Measurements from ENCODE around the gene MORC2.
A peak's percentile ranks its signal among the peaks of the same experiment; 100 is the strongest.

MORC2 gene

DNA sequence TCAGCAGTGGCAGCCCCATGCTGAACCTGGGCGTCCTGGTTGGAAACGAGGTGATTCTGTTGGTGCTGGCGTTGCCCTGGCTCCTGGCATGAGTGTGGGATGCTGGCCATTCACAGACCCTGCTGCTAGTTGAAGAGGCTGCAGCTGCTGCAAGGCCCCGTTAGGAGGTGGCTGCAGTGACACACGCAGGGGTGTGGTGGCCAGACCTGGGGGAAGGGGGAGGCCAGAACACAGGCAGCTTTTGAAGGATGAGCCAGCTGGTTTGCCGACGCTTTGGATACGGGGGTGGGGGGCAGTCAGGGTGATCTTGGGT is 77.2 kb downstream of the MORC2 start:
- intact Hi-C loops (cut with DNase I): no loop called here
- DNase-seq: peak in 4 of 10 donors; percentile 1 to 70 (median 41)

DNA sequence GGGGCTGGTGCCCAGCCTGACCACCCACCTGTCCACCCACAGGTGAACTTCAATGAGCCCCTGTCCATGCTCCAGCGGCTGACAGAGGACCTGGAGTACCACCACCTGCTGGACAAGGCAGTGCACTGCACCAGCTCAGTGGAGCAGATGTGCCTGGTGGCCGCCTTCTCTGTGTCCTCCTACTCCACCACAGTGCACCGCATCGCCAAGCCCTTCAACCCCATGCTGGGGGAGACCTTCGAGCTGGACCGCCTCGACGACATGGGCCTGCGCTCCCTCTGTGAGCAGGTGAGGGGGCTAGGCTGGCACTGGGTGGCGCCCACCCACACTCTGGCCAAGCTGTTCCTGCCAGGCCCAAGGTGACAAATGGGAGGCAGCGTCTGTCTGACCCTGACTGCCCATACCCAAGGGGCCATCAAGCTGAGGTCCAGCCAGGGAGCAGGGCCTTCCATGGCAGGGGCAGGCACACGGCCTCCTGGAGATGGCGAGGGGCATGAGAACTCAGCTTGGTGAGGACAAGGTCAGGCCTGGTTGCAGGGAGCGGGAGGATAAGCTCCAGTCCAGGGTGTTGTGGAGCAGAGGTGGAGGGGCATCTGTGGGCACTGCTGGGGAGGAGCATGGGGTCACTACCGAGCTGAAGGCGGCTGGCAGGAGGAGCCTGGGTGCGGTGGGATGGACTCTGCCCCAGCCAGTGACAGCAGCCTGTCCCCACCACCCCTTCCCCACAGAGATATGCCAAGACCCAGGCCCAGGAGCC is 77.7 kb downstream of the MORC2 start:
- DNase-seq: peak in 7 of 10 donors; percentile 35 to 94 (median 61)
- intact Hi-C loops (cut with DNase I): no loop called here

DNA sequence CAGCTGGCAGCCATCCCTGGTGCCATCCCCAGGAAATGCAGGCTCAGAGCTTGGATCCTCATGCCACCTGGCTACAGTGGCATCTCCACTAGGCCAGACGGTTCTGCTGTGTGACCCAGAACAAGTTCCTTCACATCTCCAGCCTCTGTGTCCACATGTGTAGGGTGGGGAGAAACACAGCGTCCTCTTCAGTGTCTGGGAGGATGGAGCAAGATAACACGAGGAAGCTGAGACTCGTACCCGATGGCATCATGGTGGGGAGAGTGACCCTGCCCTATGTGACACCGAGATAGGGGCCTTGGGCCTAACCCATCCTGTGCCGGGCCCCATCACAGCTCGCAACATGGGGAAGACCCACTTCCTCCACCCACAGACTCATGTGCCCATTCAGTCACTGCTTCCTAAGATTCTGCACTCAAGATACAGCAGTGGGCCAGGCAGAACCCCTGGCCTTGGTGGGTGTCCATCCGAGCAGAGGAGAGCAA is 78.5 kb downstream of the MORC2 start:
- intact Hi-C loops (cut with DNase I): no loop called here
- DNase-seq: peak in 5 of 10 donors; percentile 0 to 55 (median 39)

DNA sequence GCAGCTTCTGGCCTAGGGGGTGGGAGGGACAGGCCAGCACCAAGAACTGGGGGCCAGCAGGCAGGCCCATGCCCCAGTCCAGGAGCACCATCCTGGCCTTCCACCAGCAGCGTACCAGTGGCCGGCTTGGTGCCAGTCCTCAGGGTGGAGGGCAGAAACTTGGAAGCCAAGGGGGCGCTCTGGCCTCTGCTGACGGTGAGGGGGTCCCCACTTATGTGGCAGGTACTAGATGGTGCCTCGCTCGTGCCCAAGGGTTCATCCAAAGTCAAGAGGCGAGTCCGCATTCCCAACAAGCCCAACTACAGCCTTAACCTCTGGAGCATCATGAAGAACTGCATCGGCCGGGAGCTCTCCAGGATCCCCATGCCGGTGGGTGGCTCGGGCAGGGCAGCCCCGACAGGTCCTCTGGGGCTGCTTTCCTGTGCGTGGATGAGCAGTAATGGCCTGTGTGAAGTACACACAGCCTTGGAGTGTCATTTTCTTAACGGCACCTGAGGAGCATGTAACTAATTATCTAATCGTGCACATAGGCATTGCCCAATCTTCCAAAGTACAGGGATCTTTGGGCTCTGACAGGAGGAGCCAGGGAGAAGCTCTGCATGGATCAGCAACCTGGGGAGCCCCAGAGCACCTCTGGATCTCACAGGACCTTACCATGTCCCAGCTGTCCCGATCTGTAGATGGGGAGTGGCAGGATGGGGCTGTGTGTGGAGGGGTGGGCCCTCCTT is 79.1 kb downstream of the MORC2 start:
- DNase-seq: peak in 5 of 10 donors; percentile 0 to 61 (median 8)
- intact Hi-C loops (cut with DNase I): no loop called here

DNA sequence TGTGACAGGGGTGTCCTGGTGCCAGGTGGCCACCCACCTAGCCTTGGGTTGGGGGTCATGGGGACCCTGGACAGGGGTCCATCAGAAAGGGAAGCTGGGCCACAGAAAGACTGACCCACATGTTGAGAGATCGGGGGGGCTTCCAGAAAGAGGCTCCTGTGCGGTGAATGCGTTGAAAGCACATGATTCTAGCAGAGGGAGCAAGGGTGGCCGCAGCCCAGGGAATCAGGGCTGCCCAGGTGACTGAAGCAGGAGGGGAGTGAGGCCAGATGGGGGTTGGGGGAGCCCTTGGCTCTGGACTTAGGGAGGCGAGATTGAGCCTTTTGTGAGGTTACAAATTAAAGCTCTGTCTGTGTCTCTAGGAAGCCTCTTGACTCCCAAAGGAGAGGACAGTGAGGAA is 80.7 kb downstream of the MORC2 start:
- DNase-seq: peak in 2 of 10 donors; percentile 42 to 56
- intact Hi-C loops (cut with DNase I): no loop called here

DNA sequence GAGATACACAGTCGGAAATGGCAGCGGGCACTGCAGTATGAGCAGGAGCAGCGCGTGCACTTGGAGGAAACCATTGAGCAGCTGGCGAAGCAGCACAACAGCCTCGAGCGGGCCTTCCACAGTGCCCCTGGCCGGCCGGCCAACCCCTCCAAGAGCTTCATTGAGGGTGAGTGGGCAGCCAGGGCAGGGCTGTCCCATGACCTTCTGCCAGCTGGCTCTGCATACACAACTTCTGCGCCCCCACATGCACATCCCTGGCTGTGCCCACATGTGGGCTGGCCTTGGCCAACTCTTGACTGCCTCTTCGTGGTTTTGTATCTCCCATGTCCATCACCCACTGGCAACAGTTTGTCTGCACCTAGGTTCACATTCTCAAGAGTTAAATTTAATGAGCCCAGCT is 81.1 kb downstream of the MORC2 start:
- DNase-seq: peak in 4 of 10 donors; percentile 6 to 67 (median 43)
- intact Hi-C loops (cut with DNase I): no loop called here

DNA sequence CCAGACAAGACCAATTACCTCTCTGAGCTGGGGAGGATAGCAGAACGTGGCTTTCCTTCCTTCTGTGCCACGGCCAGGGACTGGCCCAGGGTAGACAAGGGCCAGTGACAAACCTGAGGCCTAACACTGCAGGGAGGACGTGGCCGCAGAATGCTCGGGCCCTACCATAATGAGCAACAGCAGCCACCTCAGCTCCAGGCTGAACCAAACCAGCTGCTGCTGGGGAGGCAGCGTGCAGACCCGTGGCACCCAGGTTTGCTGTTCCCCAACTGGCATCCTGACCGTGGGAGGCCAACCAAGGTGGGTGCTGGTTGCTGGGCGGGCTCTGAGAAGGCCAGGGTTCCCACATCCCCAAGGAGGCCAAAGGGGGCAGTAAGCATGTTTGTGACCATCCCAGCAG is 83.0 kb downstream of the MORC2 start:
- peak in 2 of 10 donors; percentile 69 to 85 for DNase-seq
- intact Hi-C loops (cut with DNase I): no loop called here

DNA sequence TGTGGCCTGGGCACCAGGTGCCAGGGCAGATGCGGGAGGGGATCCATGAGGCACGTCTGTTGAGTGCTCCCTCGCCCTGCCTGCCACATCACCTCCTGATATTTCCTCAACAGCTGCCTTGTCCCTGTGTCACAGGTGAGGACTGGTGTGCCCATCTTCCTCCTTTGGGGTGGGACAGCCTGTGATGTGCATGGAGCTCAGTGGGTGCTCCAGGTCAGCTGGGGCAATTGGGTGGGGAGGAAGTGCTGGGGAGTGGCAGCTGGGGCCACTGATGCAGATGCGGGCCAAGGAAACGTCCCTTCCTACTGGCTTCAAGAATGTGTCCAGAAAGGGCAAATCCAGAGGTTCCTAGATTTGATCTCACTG is 83.6 kb downstream of the MORC2 start:
- intact Hi-C loops (cut with DNase I): no loop called here
- peak in 2 of 10 donors; percentile 41 to 62 for DNase-seq

DNA sequence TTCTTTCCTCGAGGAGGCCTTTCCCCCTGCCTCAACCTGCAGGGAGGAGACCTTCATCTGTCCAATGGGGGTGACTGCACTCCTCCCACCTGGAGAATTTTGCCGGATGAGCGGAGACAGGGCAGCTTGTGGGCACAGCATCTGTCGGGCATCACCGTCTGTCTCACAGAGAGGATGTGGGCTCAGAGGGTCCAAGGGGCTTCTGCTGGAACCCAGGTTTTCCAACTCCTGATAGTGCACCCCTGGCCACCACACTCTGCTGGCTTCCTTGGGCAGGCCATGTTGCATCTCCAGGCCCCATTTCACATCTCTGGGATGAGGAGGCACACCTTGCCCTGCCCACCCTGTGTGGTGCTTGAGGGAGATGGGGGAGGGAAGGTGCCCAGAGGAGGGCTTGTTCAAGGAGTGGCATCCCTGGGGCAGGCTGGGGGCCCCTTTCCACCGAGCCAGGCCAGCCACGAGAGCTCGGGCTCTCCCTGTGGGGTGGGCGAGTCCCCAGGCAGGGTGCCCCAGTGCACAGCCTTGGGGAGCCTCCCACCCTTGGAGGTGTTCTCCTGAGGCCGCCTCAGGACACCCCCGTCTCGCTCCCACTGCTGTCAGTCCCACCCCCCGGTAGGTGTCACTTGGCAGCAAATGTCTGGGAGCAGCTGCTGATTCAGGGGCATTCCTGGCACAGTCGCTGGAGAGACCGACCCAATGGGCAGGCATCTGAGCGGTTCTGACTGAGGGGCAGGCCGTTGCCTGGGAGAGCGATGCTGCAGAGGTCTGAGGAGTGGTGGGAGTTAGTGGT is 84.2 kb downstream of the MORC2 start:
- peak in 3 of 10 donors; percentile 73 to 81 (median 74) for DNase-seq
- intact Hi-C loops (cut with DNase I): no loop called here

DNA sequence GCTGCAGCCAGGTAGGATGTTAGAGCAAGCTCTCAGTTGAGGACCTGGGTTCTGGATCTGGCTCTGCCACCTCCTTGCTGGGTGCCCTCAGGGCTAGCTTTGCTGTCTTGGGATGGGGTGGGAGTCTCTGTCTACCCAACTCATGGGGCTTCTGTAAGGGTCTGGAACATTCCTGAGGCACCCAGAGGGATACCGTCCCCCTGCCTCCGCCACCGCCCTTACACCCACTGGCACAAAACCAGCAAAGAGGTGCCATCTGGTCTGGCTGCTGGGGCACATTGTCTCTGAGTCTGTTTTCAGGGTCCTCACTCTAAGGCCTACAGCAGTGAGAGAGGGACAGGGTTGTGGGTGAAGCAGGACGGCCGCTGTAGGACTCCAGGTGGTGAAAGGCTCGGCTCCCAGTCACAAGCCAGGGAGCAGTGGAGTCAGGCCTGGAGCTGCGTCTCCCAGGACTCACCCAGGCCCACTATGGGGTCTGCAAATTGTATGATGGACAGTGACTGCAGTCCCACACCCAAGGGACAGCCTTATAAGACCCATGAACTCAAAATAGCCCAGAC is 84.9 kb downstream of the MORC2 start:
- intact Hi-C loops (cut with DNase I): no loop called here
- peak in 3 of 10 donors; percentile 37 to 74 (median 43) for DNase-seq

DNA sequence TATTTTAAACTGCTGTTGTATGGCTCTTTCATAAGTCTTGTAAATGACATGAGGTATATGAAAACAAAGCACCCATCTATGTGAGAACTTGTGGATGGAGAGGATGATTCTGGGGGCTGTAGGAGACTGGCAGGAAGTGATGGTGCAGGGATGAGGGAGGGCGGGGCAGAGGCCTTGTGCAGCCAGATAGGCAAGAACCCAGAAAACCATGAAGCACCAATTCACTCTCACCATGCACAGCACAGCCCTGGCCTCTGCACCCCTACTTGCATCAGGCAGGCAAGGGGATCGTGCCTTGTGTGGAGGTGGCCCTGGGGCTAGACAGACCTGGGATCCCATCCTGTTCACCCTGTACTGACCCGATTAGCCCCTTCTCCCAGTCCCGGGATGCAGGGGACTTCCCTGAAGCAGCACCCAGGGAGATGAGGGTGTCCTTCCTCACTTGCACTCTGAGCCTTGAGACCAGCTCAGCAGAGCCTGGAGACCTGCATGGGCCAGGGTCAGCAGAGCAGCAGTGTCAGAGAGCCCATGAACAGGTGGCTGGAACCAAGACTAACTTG is 85.5 kb downstream of the MORC2 start:
- DNase-seq: peak in 4 of 10 donors; percentile 5 to 55 (median 30)
- intact Hi-C loops (cut with DNase I): no loop called here

DNA sequence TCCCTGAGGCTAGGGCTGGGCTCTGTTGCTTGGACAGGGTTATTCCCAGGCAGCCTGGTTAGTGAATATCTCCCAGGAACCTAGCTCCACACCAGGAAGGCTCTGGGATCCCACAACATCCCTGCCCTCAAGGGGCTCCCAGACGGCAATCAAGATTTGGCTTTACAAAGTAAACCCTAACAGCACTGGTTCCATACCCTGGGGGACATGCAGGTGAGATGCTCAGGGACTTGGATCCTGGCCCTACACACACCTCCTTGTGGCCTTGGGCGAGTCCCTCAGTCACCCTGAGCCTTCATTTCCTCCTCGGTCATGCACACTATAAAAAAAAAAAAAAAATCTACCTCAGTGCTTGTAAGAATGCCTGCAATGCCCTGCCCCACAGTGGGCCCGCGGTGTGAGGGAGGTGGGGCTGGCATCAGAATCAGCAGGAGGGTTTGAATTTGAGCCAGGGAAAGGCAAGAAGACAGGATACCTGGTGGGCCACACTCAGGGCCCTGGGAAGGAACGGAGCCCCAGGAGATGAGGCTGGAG is 86.3 kb downstream of the MORC2 start:
- peak in 3 of 10 donors; percentile 4 to 23 (median 18) for DNase-seq
- intact Hi-C loops (cut with DNase I): no loop called here

DNA sequence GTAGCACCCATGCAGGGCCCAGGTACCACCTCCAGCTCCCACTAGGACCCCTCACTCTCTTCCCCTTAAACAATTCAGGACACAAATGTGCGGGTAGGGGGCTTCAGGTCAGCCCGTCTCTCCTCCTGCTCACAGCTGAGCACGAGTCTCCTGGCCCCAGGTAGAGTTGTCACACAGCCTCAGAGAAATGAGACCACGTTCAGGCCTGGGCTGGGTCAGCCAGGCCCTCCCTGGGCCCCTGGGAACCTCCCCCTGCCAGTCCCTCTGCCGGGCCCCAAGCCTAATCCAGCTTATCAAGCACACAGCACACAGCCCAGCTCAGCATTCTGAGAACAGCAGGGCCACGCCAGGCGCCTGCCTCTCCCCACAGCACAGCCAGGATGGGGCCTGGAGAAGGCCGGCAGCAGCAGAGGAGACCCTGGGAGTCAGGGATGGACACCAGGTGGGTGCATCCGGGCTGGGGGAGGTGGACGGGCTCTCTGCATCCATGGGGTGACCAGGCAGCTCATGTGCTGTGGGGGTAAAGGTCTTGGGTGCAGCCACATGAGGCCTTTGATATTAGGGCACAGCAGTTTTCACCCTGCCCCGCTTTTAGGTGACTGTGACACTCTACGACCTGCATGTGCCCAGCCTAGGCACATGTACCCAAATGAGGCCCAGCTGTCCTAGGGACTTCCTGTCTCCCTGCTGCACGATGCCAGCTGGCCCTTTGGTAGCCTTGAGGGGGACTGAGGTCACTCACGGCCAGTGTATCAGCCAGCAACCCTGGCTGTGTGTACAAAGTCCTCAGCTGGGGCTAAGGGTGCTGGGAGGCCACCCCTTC is 87.0 kb downstream of the MORC2 start:
- DNase-seq: peak in 3 of 10 donors; percentile 69 to 76 (median 73)
- intact Hi-C loops (cut with DNase I): no loop called here

DNA sequence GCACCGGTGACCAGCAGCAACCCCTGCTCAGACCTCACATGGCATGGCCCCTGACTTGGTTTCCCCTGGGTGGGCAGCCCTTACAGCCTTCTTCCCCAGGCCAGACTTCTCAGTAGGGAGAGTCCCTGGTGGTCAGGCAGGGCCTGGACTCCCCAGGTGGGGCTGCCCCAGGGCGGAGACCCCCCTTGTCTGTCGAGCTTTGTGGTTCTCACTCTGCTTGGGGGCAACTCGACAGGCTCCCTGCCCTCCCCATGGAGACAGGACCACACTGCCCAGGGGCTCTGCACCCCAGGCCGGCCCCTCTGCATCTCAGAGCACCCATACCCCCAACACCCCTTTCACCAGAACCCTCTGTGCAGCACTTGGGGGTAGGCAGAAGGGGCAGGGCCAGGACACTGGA is 87.7 kb downstream of the MORC2 start:
- DNase-seq: peak in 1 of 10 donors; percentile 76
- intact Hi-C loops (cut with DNase I): no loop called here

DNA sequence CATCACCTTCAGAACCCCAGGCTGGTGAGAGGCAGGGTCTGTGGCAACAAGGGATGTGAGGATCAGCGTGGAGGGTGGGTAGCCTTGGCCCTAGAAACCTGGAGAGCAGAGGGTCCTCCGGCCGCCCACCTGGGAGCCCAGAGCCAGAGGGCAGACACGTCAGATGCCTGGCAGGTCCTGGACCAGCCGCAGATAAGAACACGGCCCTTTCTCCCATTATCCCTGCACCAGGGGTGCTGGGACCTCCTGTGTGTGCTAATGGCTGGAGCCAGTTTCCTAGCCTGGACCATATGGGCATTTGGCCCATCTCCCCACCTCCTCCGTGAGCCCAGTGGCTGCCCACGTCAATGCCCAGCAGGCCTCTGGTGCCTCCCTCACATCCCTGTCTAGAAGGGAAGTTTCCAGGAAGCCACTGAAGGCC is 88.4 kb downstream of the MORC2 start:
- intact Hi-C loops (cut with DNase I): no loop called here
- DNase-seq: peak in 3 of 10 donors; percentile 47 to 72 (median 70)

DNA sequence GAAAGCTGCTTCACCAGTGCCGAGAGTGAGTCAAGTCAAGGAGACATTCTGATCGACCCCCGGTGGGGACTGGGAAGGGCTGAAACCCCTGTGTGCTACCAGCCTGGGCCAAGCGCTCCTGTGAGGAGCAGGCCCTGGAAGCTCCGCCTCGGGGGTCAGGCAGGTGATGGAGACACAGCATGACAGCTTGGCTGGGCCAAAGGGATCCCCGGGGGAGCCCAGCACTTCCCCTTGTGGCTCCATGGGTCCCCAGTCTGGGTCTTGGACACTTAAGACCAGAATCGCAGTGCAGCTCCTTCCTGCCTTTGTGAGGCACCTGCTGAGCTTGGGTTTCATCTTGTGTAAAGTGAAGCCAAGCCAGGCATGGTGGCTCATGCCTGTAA is 89.2 kb downstream of the MORC2 start:
- DNase-seq: peak in 3 of 10 donors; percentile 70 to 82 (median 71)
- intact Hi-C loops (cut with DNase I): no loop called here

DNA sequence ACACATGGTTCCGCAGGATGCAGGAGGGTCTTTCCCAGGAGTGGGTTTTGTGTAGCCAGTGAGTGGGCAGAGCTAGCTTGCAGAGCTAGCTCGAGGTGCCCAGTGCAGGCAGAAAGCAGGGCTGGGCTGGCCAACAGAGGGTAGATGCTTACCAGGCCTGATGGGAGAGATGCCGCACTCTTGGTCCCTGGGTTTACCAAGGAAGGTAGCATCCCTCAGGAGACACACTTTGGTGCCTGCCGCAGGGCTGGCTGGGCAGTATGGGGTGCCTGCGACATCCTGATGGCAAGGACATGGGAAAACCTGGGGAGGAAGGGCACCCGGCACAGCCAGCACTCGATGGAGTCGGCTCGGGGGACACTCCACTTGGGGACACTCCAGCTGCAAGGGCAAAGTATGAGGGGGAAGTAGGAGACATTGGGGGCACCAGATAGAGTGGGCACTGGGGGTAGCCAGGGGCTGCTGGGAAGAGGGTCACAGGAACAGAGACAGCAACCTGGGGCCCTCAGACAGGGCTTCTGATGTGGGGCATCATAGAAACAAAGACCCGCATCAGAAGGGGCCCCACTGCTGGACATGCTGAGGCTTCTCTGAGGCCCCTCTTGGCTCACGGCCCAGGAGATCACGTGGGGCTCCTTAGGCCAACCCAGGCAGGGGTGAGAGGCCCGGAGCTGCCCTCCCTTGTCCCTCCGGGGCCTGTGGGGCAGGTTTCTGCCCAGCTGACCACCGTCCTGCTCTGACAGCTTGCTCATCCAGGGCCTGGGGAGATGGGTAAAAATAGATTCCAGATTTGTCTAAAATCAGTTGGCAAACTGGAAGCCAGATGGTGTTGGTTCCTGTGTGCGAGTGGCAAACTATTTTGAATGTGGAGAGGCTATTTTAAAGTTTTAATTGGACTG is 89.8 kb downstream of the MORC2 start:
- peak in 4 of 10 donors; percentile 37 to 90 (median 82) for DNase-seq
- intact Hi-C loops (cut with DNase I): no loop called here
